Epithelial cell of esophagus (primary cell): ENCODE data around the gene FAM20B.

Experiments used
- DNase-seq: peaks from one replicate; pipeline ENCODE4 v3.0.0; 2010; ENCODE audit warnings: low read depth
- H3K4me3 ChIP-seq: 2 replicates; pipeline ENCODE4 v1.5.1; 2011; ENCODE audit warnings: mild to moderate bottlenecking, low read length, control low read depth
- TF ChIP-seq, protein P1 (sequence below): IDR thresholded peaks from 2 replicates; pipeline ENCODE4 v1.5.1; 2011; ENCODE audit warnings: low read depth, mild to moderate bottlenecking, low read length, control low read depth, inconsistent platforms; ENCODE audit not compliant: insufficient read depth; ENCODE audit errors: missing control alignments

Gene FAM20B

DNA sequence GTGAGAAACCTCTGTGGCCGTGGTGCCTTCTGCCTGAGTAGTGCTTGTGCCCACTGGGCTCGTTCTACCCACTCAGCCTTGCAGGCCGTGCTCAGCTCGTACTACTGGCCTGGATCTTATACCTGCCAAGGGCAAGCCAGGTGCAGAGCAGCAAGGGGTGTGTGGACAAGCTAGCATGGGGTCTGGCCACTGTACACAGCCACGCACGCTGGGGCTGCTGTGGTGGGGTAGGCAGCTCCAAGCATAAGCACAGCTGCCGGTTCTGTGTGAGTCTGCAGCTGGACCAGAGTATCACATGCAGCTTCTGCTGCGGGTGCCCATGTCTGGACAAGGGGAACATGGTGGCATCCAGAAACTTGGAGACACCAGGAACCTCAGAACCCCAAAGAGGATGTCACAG, 16.4 kb downstream of the FAM20B start:
- no peak overlapping the region for H3K4me3 ChIP-seq
- no peak for DNase-seq
- TF ChIP-seq, protein P1, sequence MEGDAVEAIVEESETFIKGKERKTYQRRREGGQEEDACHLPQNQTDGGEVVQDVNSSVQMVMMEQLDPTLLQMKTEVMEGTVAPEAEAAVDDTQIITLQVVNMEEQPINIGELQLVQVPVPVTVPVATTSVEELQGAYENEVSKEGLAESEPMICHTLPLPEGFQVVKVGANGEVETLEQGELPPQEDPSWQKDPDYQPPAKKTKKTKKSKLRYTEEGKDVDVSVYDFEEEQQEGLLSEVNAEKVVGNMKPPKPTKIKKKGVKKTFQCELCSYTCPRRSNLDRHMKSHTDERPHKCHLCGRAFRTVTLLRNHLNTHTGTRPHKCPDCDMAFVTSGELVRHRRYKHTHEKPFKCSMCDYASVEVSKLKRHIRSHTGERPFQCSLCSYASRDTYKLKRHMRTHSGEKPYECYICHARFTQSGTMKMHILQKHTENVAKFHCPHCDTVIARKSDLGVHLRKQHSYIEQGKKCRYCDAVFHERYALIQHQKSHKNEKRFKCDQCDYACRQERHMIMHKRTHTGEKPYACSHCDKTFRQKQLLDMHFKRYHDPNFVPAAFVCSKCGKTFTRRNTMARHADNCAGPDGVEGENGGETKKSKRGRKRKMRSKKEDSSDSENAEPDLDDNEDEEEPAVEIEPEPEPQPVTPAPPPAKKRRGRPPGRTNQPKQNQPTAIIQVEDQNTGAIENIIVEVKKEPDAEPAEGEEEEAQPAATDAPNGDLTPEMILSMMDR: no peak

- H3K4me3 ChIP-seq: no peak overlapping the region
- DNase-seq: no peak
- TF ChIP-seq, protein P1: no peak
These were observed 17.0 kb downstream of the FAM20B start for GRCh38 chr1:179042700-179043099.

- TF ChIP-seq, protein P1: no peak
- H3K4me3 ChIP-seq: no peak overlapping the region
- no peak for DNase-seq
These were observed 17.6 kb downstream of the FAM20B start for GRCh38 chr1:179043266-179043665.

DNA sequence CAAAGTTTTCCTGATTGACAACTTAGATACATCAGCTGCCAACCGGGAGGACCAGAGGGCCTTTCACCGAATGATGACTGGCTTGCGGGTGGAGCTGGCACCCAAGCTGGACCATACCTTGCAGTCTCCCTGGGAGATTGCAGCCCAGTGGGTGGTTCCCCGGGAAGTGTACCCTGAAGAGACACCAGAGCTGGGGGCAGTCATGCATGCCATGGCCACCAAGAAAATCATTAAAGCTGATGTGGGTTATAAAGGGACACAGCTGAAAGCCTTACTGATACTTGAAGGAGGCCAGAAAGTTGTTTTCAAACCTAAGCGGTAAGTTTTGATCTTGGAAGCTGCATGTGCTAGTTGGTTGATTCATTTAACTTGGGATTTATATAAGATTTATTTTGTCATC, 18.2 kb downstream of the FAM20B start:
- DNase-seq: no peak
- TF ChIP-seq, protein P1: no peak
- no peak overlapping the region for H3K4me3 ChIP-seq

GRCh38 chr1:179046808-179047635, 21.3 kb downstream of the FAM20B start:
- H3K4me3 ChIP-seq: no peak overlapping the region
- TF ChIP-seq, protein P1: no peak
- peak; percentile 21 for DNase-seq

- no peak overlapping the region for H3K4me3 ChIP-seq
- no peak for DNase-seq
- TF ChIP-seq, protein P1: no peak
These were observed 21.9 kb downstream of the FAM20B start for GRCh38 chr1:179047636-179047997.

- TF ChIP-seq, protein P1: no peak
- no peak for DNase-seq
- no peak overlapping the region for H3K4me3 ChIP-seq
These were observed 22.8 kb downstream of the FAM20B start for GRCh38 chr1:179048339-179049124.
